Mesenchymal stem cell (in vitro differentiated cells and primary cell): Measurements from ENCODE around the gene CELSR1.

Experiments used
- DNase-seq: peaks from one replicate; pipeline ENCODE4 v3.0.0-alpha.2; 2013
- H2AFZ ChIP-seq: one replicate; pipeline ENCODE4 v1.6.1; 2013; ENCODE audit warnings: low read depth, mild to moderate bottlenecking, control low read depth, inconsistent platforms, low read length, moderate library complexity
- H2AK5ac ChIP-seq: 2 replicates; pipeline ENCODE4 v1.6.1; 2013; ENCODE audit warnings: low read length, moderate library complexity, mild to moderate bottlenecking, inconsistent platforms; ENCODE audit not compliant: severe bottlenecking
- H2BK120ac ChIP-seq: one replicate; pipeline ENCODE4 v1.6.1; 2013; ENCODE audit warnings: low read depth, mild to moderate bottlenecking, inconsistent platforms, low read length, moderate library complexity
- H2BK12ac ChIP-seq, 2 experiments: one replicate each; pipeline ENCODE4 v1.6.1; 2013; ENCODE audit warnings: inconsistent platforms in 2 of 2, low read length in 2 of 2, mild to moderate bottlenecking in 2 of 2, moderate library complexity in 2 of 2, control low read depth in 1 of 2
- H2BK15ac ChIP-seq: one replicate; pipeline ENCODE4 v1.6.1; 2013; ENCODE audit warnings: mild to moderate bottlenecking, low read depth, inconsistent platforms; ENCODE audit not compliant: poor library complexity, severe bottlenecking
- H2BK5ac ChIP-seq: 2 replicates; pipeline ENCODE4 v1.6.1; 2013; ENCODE audit warnings: low read depth, mild to moderate bottlenecking, low read length, control low read depth, inconsistent platforms; ENCODE audit not compliant: poor library complexity, severe bottlenecking
- H3K14ac ChIP-seq, 2 experiments: one replicate each; pipeline ENCODE4 v1.6.1; 2013; ENCODE audit warnings: inconsistent platforms in 2 of 2, low read length in 2 of 2, control low read depth in 1 of 2, mild to moderate bottlenecking in 1 of 2, moderate library complexity in 1 of 2
- H3K18ac ChIP-seq, 2 experiments: one replicate each; pipeline ENCODE4 v1.6.1; 2013; ENCODE audit warnings: inconsistent platforms in 2 of 2, low read length in 2 of 2, control low read depth in 1 of 2, low read depth in 1 of 2, mild to moderate bottlenecking in 1 of 2
- H3K23ac ChIP-seq, 2 experiments: one replicate each; pipeline ENCODE4 v1.6.1; 2013; ENCODE audit warnings: inconsistent platforms in 2 of 2, low read length in 2 of 2, mild to moderate bottlenecking in 2 of 2, moderate library complexity in 2 of 2, control low read depth in 1 of 2
- H3K27ac ChIP-seq: 2 replicates; pipeline ENCODE4 v1.5.1; 2013; ENCODE audit warnings: mild to moderate bottlenecking, moderate library complexity, low read length, control low read depth, inconsistent platforms; ENCODE audit not compliant: poor library complexity, severe bottlenecking
- H3K27me3 ChIP-seq, 2 experiments: 2 replicates each; pipeline versions ENCODE4 v1.6.1 to v1.7.0; 2013; ENCODE audit warnings: low read length in 2 of 2, mild to moderate bottlenecking in 2 of 2, moderate library complexity in 2 of 2, control low read depth in 1 of 2, inconsistent platforms in 1 of 2; ENCODE audit not compliant: control insufficient read depth in 1 of 2, insufficient read depth in 1 of 2
- H3K36me3 ChIP-seq, 2 experiments: 2 replicates each; pipeline versions ENCODE4 v1.6.1 to v1.7.0; 2013; ENCODE audit warnings: low read length in 2 of 2, control low read depth in 1 of 2, inconsistent platforms in 1 of 2, low read depth in 1 of 2, mild to moderate bottlenecking in 1 of 2; ENCODE audit not compliant: insufficient read depth in 2 of 2, control insufficient read depth in 1 of 2
- H3K4ac ChIP-seq, 2 experiments: one replicate each; pipeline ENCODE4 v1.6.1; 2013; ENCODE audit warnings: inconsistent platforms in 2 of 2, low read length in 2 of 2, mild to moderate bottlenecking in 2 of 2, moderate library complexity in 2 of 2, control low read depth in 1 of 2, low read depth in 1 of 2
- H3K4me1 ChIP-seq: 2 replicates; pipeline ENCODE4 v1.6.1; 2013; ENCODE audit warnings: low read depth, low read length, control low read depth; ENCODE audit not compliant: control insufficient read depth, insufficient read depth
- H3K4me2 ChIP-seq: 2 replicates; pipeline ENCODE4 v1.6.1; 2013; ENCODE audit warnings: low read length, mild to moderate bottlenecking, inconsistent platforms; ENCODE audit not compliant: poor library complexity, severe bottlenecking
- H3K4me3 ChIP-seq, 2 experiments: 2 replicates each; pipeline versions ENCODE4 v1.5.1 to v1.7.0; 2013; ENCODE audit warnings: low read length in 2 of 2, mild to moderate bottlenecking in 2 of 2, control low read depth in 1 of 2, low read depth in 1 of 2; ENCODE audit not compliant: insufficient read depth in 1 of 2
- H3K79me1 ChIP-seq: replicated peaks from 2 replicates; pipeline ENCODE4 v1.6.1; 2013; ENCODE audit warnings: mild to moderate bottlenecking, control low read depth, low read length, inconsistent platforms; ENCODE audit not compliant: poor library complexity, severe bottlenecking
- H3K9ac ChIP-seq: 2 replicates; pipeline ENCODE4 v1.7.0; 2013; ENCODE audit warnings: mild to moderate bottlenecking, low read length, moderate library complexity
- H3K9me3 ChIP-seq: 2 replicates; pipeline ENCODE4 v1.7.0; 2013; ENCODE audit warnings: mild to moderate bottlenecking, low read length; ENCODE audit not compliant: control insufficient read depth
- H4K8ac ChIP-seq: one replicate; pipeline ENCODE4 v1.6.1; 2013; ENCODE audit warnings: inconsistent platforms, mild to moderate bottlenecking, low read length, moderate library complexity
- H4K91ac ChIP-seq: one replicate; pipeline ENCODE4 v1.6.1; 2013; ENCODE audit warnings: mild to moderate bottlenecking, low read length, inconsistent platforms
- WGBS: methylation state at CpG from one replicate; pipeline ENCODE4 v1.1.7; 2013; ENCODE audit warnings: mixed read lengths; 5-methylcytosine and 5-hydroxymethylcytosine counted together

The CELSR1 gene

GRCh38 chr22:46464296-46464695 lies 73.1 kb downstream of the CELSR1 start:
- no peak overlapping the region for H3K14ac ChIP-seq
- 83% methylated on average over 8 of the region's 8 CpGs for WGBS
- no peak overlapping the region for H3K23ac ChIP-seq
- peaks cover 0 to 31% of the 10 kb centered on the region in 2 experiments for H3K36me3 ChIP-seq
- no peak overlapping the region for H3K4ac ChIP-seq
- no peak overlapping the region for H2BK12ac ChIP-seq
- peaks cover 29% of the 10 kb centered on the region for H3K4me1 ChIP-seq
- no peak overlapping the region for H2AK5ac ChIP-seq
- H3K9ac ChIP-seq = no peak overlapping the region
- H3K4me3 ChIP-seq = no peak overlapping the region
- no peak overlapping the region for H2AFZ ChIP-seq
- no peak overlapping the region for H4K91ac ChIP-seq
- H2BK120ac ChIP-seq = no peak overlapping the region
- no peak overlapping the region for H2BK5ac ChIP-seq
- H3K18ac ChIP-seq = no peak overlapping the region
- H3K79me1 ChIP-seq = peaks cover 45% of the 10 kb centered on the region
- H3K9me3 ChIP-seq = no peaks in the 10 kb centered on the region
- H4K8ac ChIP-seq = no peak overlapping the region
- H3K4me2 ChIP-seq = no peak overlapping the region
- DNase-seq = no peak
- H3K27me3 ChIP-seq = peaks cover 0 to 64% of the 10 kb centered on the region in 2 experiments
- H2BK15ac ChIP-seq = no peak overlapping the region
- H3K27ac ChIP-seq = no peak overlapping the region

- no peak overlapping the region for H3K4ac ChIP-seq
- peaks cover 46% of the 10 kb centered on the region for H3K79me1 ChIP-seq
- H3K36me3 ChIP-seq = peaks cover 0 to 31% of the 10 kb centered on the region in 2 experiments
- H2BK12ac ChIP-seq = no peak overlapping the region
- no peak overlapping the region for H4K91ac ChIP-seq
- no peak overlapping the region for H3K18ac ChIP-seq
- no peak overlapping the region for H3K27ac ChIP-seq
- H2BK120ac ChIP-seq = no peak overlapping the region
- WGBS = 96% methylated on average over 70 of the region's 70 CpGs
- no peak overlapping the region for H3K9ac ChIP-seq
- no peak overlapping the region for H3K23ac ChIP-seq
- peaks cover 30% of the 10 kb centered on the region for H3K4me1 ChIP-seq
- H3K14ac ChIP-seq = no peak overlapping the region
- H2AK5ac ChIP-seq = no peak overlapping the region
- no peak overlapping the region for H2BK15ac ChIP-seq
- no peak overlapping the region for H4K8ac ChIP-seq
- no peak for DNase-seq
- H2AFZ ChIP-seq = no peak overlapping the region
- H2BK5ac ChIP-seq = no peak overlapping the region
- no peak overlapping the region for H3K4me2 ChIP-seq
- peaks cover 0 to 62% of the 10 kb centered on the region in 2 experiments for H3K27me3 ChIP-seq
- no peaks in the 10 kb centered on the region for H3K9me3 ChIP-seq
- H3K4me3 ChIP-seq = no peak overlapping the region
Observed at GRCh38 chr22:46463435-46464227, 73.8 kb downstream of the CELSR1 start.

DNA sequence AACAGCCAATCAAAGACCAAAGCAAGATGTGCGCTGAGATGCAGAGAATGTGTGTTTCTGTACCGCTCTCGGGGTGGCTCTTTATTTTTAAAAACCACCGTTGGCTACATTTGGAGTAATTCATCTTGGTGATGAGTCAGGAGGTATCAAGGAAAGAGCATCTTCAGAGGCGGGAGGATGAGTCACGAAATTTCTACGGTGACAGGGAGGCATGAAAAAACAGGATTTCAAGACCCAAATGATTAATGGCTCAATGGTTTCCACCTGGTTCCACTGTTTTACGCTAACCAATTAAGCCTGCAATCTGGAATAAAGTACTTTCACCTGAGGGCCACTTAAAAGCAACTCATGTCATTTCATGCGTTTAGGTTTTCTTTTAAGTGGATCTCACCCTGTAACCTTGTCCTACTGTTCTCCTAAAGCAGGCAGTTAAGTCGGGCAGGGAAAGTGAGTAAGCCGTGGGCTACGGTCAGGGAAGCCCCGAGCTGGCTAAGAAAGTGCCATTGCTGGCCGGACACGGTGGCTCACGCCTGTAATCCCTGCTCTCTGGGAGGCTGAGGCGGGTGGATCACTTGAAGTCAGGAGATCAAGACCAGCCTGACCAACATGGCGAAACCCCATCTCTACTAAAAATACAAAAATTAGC lies 74.6 kb downstream of the CELSR1 start:
- Histone ChIP-seq H2BK120ac (no peak overlapping the region), H2BK12ac (no peak overlapping the region), H3K4me1 (peaks cover 36% of the 10 kb centered on the region), H3K27ac (peak overlapping the region; percentile 1), H2AK5ac (no peak overlapping the region), H4K8ac (no peak overlapping the region), H2AFZ (no peak overlapping the region), H2BK5ac (no peak overlapping the region), H3K14ac (no peak overlapping the region), H4K91ac (no peak overlapping the region), H3K36me3 (peaks cover 0 to 31% of the 10 kb centered on the region in 2 experiments), H3K79me1 (peaks cover 46% of the 10 kb centered on the region), H3K23ac (no peak overlapping the region), H3K18ac (no peak overlapping the region), H2BK15ac (no peak overlapping the region), H3K27me3 (peaks cover 0 to 64% of the 10 kb centered on the region in 2 experiments), H3K4me3 (no peak overlapping the region), H3K9ac (no peak overlapping the region), H3K9me3 (no peaks in the 10 kb centered on the region), H3K4ac (no peak overlapping the region), H3K4me2 (no peak overlapping the region)
- DNase-seq = peak; percentile 46
- WGBS = 41% methylated on average over 18 of the region's 18 CpGs

DNA sequence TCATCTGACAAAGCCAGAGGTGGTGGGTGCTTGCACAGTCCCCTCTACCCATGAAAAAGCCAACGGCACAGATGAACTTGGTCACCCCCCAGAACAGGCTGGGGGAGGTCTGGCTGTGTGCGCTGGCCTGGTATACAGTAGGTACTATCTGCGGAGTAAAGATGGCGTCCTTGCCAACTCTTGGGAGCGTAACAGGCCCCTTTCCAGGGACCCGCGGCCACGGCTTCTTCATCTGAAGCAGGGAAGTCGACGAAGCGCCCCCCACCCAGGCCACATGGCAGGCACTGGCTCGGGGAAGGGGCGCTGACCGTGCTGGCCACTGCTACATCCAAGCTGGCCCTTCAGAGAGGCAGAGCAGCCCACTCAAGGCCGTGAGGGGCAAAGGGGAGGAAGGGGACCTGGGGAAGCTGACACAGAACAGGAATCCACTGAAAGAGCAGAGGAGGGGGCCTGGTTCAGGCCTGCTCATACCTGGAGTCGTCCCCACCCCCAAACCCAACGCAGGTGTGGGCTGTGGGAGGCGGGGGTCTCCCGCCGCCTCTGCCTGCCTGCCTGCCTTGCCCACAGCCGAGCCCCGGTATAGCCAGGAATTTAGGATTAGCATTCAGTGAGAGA lies 75.7 kb downstream of the CELSR1 start:
- Histone ChIP-seq H3K4me3 (no peak overlapping the region), H3K4me1 (peaks cover 47% of the 10 kb centered on the region), H3K27me3 (peaks cover 0 to 62% of the 10 kb centered on the region in 2 experiments), H4K91ac (no peak overlapping the region), H3K4ac (no peak overlapping the region), H2AK5ac (no peak overlapping the region), H3K18ac (no peak overlapping the region), H4K8ac (no peak overlapping the region), H3K14ac (no peak overlapping the region), H3K4me2 (no peak overlapping the region), H2AFZ (no peak overlapping the region), H3K9ac (no peak overlapping the region), H3K23ac (no peak overlapping the region), H3K36me3 (peaks cover 0 to 31% of the 10 kb centered on the region in 2 experiments), H3K9me3 (no peaks in the 10 kb centered on the region), H2BK15ac (no peak overlapping the region), H2BK5ac (no peak overlapping the region), H3K27ac (no peak overlapping the region), H3K79me1 (peaks cover 45% of the 10 kb centered on the region), H2BK120ac (no peak overlapping the region), H2BK12ac (no peak overlapping the region)
- no peak for DNase-seq
- 93% methylated on average over 22 of the region's 22 CpGs for WGBS
